Panc1 (cell line): Measurements from ENCODE around the gene SYT1.

Source experiments
- CTCF ChIP-seq: fragments of 450-650 bp; IDR thresholded peaks from 2 replicates; pipeline ENCODE4 v1.5.1; 2017; ENCODE audit warnings: mild to moderate bottlenecking
- REST ChIP-seq, 2 experiments: IDR thresholded peaks; 2 replicates each; pipeline ENCODE4 v1.6.1; 2011 to 2012; ENCODE audit warnings: low read depth in 2 of 2, control low read depth in 1 of 2, low read length in 1 of 2, mild to moderate bottlenecking in 1 of 2, moderate library complexity in 1 of 2; ENCODE audit not compliant: insufficient read depth in 1 of 2

- TF ChIP-seq CTCF: no peak
- no peak for TF ChIP-seq REST (IDR thresholded peaks at IDR 0.05; ENCODE audit: insufficient read depth in 1 of 2, low read depth in 2 of 2, low read length in 1 of 2)
These were observed 27.2 kb downstream of the SYT1 start for GRCh38 chr12:78891646-78892353.
